Measurements from ENCODE around the gene ZNF451. TPM values are rescaled to one million over a fixed set of nuclear protein-coding genes. Genes with fewer than 3 reads are reported as not detected.

Gene ZNF451
- total and polyA plus RNA-seq, 4 donors: 5.5 to 108 (median 33.8) TPM

- TF ChIP-seq GABPA (IDR thresholded peaks at IDR 0.05 in 1 of 2, conservative IDR thresholded peaks at IDR 0.05 in 1 of 2): no peak
- TF ChIP-seq FOXA1 (IDR thresholded peaks at IDR 0.05): no peak
- TF ChIP-seq, protein P1, sequence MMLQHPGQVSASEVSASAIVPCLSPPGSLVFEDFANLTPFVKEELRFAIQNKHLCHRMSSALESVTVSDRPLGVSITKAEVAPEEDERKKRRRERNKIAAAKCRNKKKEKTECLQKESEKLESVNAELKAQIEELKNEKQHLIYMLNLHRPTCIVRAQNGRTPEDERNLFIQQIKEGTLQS (IDR thresholded peaks at IDR 0.05): no peak
- no peak for TF ChIP-seq ZBTB33 (IDR thresholded peaks at IDR 0.05)
- TF ChIP-seq MAX (IDR thresholded peaks at IDR 0.05): no peak
Observed at GRCh38 chr6:57134954-57135353, 45.0 kb downstream of the ZNF451 start (continued).

DNA sequence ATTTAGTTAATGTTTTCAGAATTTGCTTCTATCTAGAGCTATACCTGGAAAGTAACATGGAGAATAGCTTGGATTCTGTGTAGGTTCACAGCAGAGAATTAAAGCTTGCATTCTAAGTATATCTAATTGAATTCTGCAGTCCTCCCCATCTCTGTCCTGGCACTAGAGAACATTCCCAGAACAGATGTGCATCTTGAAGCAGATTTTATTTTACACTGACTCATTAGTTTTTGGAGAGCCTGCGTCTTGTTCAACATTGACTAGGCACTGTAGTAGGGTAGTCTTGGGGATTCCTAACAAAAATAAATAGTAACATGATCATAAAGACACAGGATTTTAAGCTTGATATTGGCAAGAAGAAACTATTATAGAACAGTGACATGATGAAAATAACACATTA lies 45.9 kb downstream of the ZNF451 start:
- Histone ChIP-seq H3K4me1 (ENCODE audit: control insufficient read depth in 4 of 4, insufficient read depth in 4 of 4, low read length in 3 of 4) (no peaks in the 10 kb centered on the region), H3K4me3 (ENCODE audit: low read depth in 1 of 3, low read length in 3 of 3) (no peak overlapping the region), H3K36me3 (ENCODE audit: control insufficient read depth in 4 of 4, insufficient read depth in 3 of 4, low read depth in 1 of 4, low read length in 3 of 4) (peaks cover 0 to 22% (median 13%) of the 10 kb centered on the region in 4 donors), H3K27ac (ENCODE audit: low read depth in 1 of 2, low read length in 2 of 2) (no peak overlapping the region), H3K9me3 (ENCODE audit: control insufficient read depth in 4 of 4, low read length in 3 of 4) (no peaks in the 10 kb centered on the region), H3K9ac (ENCODE audit: low read depth in 1 of 2, low read length in 2 of 2) (no peak overlapping the region), H3K27me3 (ENCODE audit: control insufficient read depth in 4 of 4, insufficient read depth in 4 of 4, low read length in 3 of 4) (no peaks in the 10 kb centered on the region)
- DNase-seq (ENCODE audit: low spot score): no peak
- WGBS: 97% methylated on average over 1 of the region's 1 CpG
- TF ChIP-seq, protein P2, sequence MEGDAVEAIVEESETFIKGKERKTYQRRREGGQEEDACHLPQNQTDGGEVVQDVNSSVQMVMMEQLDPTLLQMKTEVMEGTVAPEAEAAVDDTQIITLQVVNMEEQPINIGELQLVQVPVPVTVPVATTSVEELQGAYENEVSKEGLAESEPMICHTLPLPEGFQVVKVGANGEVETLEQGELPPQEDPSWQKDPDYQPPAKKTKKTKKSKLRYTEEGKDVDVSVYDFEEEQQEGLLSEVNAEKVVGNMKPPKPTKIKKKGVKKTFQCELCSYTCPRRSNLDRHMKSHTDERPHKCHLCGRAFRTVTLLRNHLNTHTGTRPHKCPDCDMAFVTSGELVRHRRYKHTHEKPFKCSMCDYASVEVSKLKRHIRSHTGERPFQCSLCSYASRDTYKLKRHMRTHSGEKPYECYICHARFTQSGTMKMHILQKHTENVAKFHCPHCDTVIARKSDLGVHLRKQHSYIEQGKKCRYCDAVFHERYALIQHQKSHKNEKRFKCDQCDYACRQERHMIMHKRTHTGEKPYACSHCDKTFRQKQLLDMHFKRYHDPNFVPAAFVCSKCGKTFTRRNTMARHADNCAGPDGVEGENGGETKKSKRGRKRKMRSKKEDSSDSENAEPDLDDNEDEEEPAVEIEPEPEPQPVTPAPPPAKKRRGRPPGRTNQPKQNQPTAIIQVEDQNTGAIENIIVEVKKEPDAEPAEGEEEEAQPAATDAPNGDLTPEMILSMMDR (IDR thresholded peaks at IDR 0.05; ENCODE audit: low read depth, low read length, missing input control): no peak
- TF ChIP-seq REST (IDR thresholded peaks at IDR 0.05) (no peak), HNF4G (IDR thresholded peaks at IDR 0.05) (no peak), TAF1 (conservative IDR thresholded peaks at IDR 0.05) (no peak), MAX (IDR thresholded peaks at IDR 0.05) (no peak), SP1 (IDR thresholded peaks at IDR 0.05) (no peak), FOXA1 (IDR thresholded peaks at IDR 0.05) (no peak), HNF4A (conservative IDR thresholded peaks at IDR 0.05) (no peak), NR2F2 (IDR thresholded peaks at IDR 0.05) (no peak), FOXA2 (IDR thresholded peaks at IDR 0.05) (no peak), JUND (IDR thresholded peaks at IDR 0.05) (no peak), YY1 (IDR thresholded peaks at IDR 0.05) (no peak), GABPA (IDR thresholded peaks at IDR 0.05 in 1 of 2, conservative IDR thresholded peaks at IDR 0.05 in 1 of 2) (no peak), RXRA (IDR thresholded peaks at IDR 0.05) (no peak)
- TF ChIP-seq, protein P1 (IDR thresholded peaks at IDR 0.05): no peak
